Upper lobe of right lung (tissue), 1 donor: ENCODE measurements around the gene PTPRG. TPM values are rescaled to one million over a fixed set of nuclear protein-coding genes. Genes with fewer than 3 reads are reported as not detected.
A peak's percentile ranks its signal among the peaks of the same experiment; 100 is the strongest.

ENCODE experiments used
- ATAC-seq: fragments of 200-7000 bp; cut with Tn5 transposase; one replicate; pipeline ENCODE4 v1.9.1; 2020; ENCODE audit warnings: mild to moderate bottlenecking, moderate library complexity
- DNase-seq: peaks from one replicate; pipeline ENCODE4 v3.0.0-alpha.2; 2020
- H3K27ac ChIP-seq: fragments of 200-600 bp; one replicate; pipeline ENCODE4 v1.8.0; 2022
- H3K27me3 ChIP-seq: fragments of 200-600 bp; one replicate; pipeline ENCODE4 v1.8.0; 2022; ENCODE audit warnings: mild to moderate bottlenecking
- H3K36me3 ChIP-seq: fragments of 200-600 bp; one replicate; pipeline ENCODE4 v1.8.0; 2022
- H3K4me1 ChIP-seq: fragments of 200-600 bp; one replicate; pipeline ENCODE4 v1.8.0; 2022
- H3K4me3 ChIP-seq: fragments of 200-600 bp; one replicate; pipeline ENCODE4 v1.8.0; 2022; ENCODE audit warnings: mild to moderate bottlenecking
- H3K9me3 ChIP-seq: fragments of 200-600 bp; one replicate; pipeline ENCODE4 v1.8.0; 2022
- intact Hi-C: fragments of 100-400 bp; cut with DNase I; formaldehyde crosslinking; loops from one replicate; pipeline ENCODE4 v1.11.0; 2022
- total RNA-seq: library from RNA; stranded (reverse); fragmentation: NEBNext Ultra II Directional; extraction: Animal tissue kit (Norgen Biotek cat#: 25700); gene quantifications from one replicate; pipeline ENCODE4 v1.2.1, GENCODE V29; 2021
- TF ChIP-seq, protein P1 (sequence below): fragments of 200-600 bp; IDR thresholded peaks from one replicate; pipeline ENCODE4 v1.8.0; 2022; ENCODE audit warnings: antibody characterized with exemption
- donor health status: DM: no; HTN: yes; CAD: no; lungs with severe emphysema.

Gene PTPRG
- total RNA-seq, 1 donor from 2014 or later, result 86.7 TPM

DNA sequence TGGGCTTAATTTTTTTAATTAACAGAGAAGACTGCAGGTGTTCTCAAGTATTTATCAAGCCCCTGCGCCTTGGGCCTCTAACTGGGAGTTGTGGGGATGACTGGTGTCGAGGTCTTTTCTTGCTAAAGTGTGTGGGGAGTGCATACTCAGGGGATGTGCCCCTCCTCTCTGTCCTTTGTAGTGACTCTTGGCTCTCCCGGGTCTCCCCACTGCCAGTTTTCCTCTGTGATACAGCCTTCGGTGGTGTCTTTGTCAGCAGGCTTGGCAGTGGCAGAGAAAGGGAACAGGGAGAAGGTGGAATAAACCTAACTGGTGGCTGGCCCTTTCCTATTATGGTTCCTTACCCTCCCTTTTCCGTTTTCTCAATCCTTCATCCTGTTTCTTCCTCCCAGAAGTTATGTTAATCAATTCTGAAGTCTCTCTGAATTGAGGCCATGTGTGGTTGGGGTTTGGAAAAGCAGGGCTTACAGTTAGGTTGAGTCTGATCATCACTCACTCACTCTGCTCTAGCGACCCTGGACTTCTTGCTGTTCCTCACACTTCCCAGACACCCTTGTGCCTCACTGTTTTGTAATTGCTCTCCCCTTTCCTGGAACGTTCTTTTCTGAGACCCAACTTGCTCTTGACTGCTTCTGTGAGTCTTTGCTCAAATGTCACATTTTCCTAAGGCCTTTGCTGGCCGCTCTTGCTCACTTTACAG, 158.1 kb downstream of the PTPRG start:
- H3K27me3 ChIP-seq, result no peaks in the 10 kb centered on the region
- no peak overlapping the region for H3K27ac ChIP-seq
- TF ChIP-seq, protein P1, sequence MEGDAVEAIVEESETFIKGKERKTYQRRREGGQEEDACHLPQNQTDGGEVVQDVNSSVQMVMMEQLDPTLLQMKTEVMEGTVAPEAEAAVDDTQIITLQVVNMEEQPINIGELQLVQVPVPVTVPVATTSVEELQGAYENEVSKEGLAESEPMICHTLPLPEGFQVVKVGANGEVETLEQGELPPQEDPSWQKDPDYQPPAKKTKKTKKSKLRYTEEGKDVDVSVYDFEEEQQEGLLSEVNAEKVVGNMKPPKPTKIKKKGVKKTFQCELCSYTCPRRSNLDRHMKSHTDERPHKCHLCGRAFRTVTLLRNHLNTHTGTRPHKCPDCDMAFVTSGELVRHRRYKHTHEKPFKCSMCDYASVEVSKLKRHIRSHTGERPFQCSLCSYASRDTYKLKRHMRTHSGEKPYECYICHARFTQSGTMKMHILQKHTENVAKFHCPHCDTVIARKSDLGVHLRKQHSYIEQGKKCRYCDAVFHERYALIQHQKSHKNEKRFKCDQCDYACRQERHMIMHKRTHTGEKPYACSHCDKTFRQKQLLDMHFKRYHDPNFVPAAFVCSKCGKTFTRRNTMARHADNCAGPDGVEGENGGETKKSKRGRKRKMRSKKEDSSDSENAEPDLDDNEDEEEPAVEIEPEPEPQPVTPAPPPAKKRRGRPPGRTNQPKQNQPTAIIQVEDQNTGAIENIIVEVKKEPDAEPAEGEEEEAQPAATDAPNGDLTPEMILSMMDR, result no peak
- DNase-seq (no peak), ATAC-seq (no peak)
- no peaks in the 10 kb centered on the region for H3K9me3 ChIP-seq
- intact Hi-C loops, result no loop called here
- H3K4me1 ChIP-seq, result no peaks in the 10 kb centered on the region
- no peaks in the 10 kb centered on the region for H3K36me3 ChIP-seq
- H3K4me3 ChIP-seq, result no peak overlapping the region

DNA sequence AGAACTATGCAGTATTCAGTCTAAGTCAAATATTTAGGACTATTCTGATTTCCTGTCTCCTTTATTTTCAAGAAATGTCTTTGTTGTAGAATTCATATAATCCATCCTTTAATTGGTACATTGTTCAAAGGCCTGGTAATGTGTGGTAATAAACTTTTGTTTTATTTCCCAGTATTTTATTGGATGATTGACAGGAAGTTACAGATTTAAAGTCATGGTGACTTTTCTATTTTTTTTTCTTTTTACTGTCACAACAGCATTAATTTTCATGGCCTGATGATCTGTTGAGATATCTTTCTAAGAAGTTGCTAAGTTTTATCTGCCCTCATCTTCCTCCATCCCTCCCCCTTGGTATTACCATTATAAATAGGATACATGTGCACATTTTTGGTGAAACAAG, 161.7 kb downstream of the PTPRG start:
- Histone ChIP-seq H3K27ac (no peak overlapping the region), H3K4me1 (peaks cover 2% of the 10 kb centered on the region), H3K4me3 (no peak overlapping the region), H3K27me3 (no peaks in the 10 kb centered on the region), H3K36me3 (no peaks in the 10 kb centered on the region), H3K9me3 (no peaks in the 10 kb centered on the region)
- DNase-seq, result no peak
- no peak for ATAC-seq
- TF ChIP-seq, protein P1, result no peak
- intact Hi-C loops, result no loop called here

DNA sequence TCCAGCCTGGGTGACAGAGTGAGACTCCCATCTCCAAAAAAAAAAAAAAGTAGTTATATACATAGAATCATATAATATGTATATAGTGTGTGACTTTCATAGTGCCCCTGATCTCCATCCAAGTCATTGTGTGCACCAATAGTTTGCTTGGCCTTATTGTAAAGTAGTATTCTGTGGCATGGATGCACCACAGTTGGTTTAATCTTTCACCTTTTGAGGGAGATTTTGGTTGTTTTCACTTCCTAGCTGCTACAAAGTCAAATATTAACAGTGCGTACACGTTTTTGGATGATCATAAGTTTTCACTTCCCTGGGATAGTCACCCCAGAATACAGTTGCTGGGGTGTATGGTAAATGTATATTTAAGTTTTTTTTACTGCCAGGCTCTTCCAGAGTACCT, 162.8 kb downstream of the PTPRG start:
- Histone ChIP-seq H3K36me3 (no peaks in the 10 kb centered on the region), H3K27me3 (no peaks in the 10 kb centered on the region), H3K27ac (no peak overlapping the region), H3K4me3 (no peak overlapping the region), H3K9me3 (no peaks in the 10 kb centered on the region), H3K4me1 (peaks cover 2% of the 10 kb centered on the region)
- intact Hi-C loops, result no loop called here
- TF ChIP-seq, protein P1, result no peak
- ATAC-seq (no peak), DNase-seq (no peak)

DNA sequence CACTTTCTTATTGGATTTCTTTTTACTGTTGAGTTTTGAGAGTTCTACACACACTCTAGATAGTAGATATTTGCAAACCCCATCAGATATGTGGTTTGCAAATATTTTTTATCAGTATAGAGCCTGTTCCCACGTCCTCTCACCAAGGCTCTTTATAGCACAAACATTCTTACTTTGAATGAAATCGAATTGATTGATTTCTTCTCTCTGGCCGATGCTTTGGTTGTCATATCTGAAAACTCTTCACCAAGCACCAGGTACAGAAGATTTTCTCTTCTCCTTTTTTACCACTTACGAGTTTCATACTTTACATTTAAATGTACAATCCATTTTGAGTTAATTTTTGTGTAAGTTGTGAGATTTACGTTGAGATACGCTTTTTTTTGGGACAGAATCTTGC, 163.4 kb downstream of the PTPRG start:
- no peak overlapping the region for H3K27ac ChIP-seq
- no peaks in the 10 kb centered on the region for H3K9me3 ChIP-seq
- ATAC-seq (no peak), DNase-seq (no peak)
- no peaks in the 10 kb centered on the region for H3K36me3 ChIP-seq
- intact Hi-C loops, result no loop called here
- peaks cover 4% of the 10 kb centered on the region for H3K4me1 ChIP-seq
- H3K27me3 ChIP-seq, result no peaks in the 10 kb centered on the region
- TF ChIP-seq, protein P1, result no peak
- no peak overlapping the region for H3K4me3 ChIP-seq

DNA sequence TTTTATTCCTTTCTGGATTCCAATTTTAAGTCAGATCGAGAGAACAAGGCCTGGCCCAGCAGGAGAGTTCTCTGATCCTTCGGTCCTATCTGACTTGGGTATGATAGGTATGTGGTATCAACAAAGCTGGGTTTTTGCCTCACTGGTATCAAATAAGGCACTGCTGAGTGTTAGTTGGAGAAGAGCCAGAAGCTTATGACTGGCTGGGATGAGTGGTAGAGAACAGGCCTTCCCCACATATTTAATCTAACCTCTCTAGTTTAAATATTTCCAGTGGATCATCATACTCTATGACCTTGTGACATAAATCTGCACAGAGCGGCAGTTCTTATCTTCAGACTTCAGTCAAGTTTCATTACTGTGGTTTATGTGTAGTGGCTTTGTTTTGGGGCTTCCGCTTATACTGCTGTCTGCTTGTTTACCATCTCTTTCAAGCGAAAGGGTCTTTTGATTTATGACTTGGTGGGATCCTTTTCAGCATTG, 164.5 kb downstream of the PTPRG start:
- intact Hi-C loops, result no loop called here
- DNase-seq (no peak), ATAC-seq (peak; percentile 55)
- no peaks in the 10 kb centered on the region for H3K27me3 ChIP-seq
- H3K9me3 ChIP-seq, result no peaks in the 10 kb centered on the region
- TF ChIP-seq, protein P1, result no peak
- no peak overlapping the region for H3K4me3 ChIP-seq
- no peak overlapping the region for H3K27ac ChIP-seq
- H3K4me1 ChIP-seq, result peaks cover 15% of the 10 kb centered on the region
- H3K36me3 ChIP-seq, result no peaks in the 10 kb centered on the region
